Right cardiac atrium (tissue), 5 donors: ENCODE results near the gene MYO18B. TPM values are rescaled to one million over a fixed set of nuclear protein-coding genes. Genes with fewer than 3 reads are reported as not detected.

Experiments
- ATAC-seq, 2 donors: fragments of 200-7000 bp; cut with Tn5 transposase; one replicate each; pipeline versions ENCODE4 v1.8.0 to v1.9.1; 2020; ENCODE audit warnings: moderate library complexity in 2 of 2, mild to moderate bottlenecking in 1 of 2
- DNase-seq, 3 donors: peaks; one replicate each; pipeline ENCODE4 v3.0.0-alpha.2; 2020
- H3K27ac ChIP-seq: one replicate; pipeline ENCODE4 v1.5.1; 2013; ENCODE audit warnings: mild to moderate bottlenecking, low read length, control low read depth, moderate library complexity
- H3K27me3 ChIP-seq: one replicate; pipeline ENCODE4 v1.6.1; 2013; ENCODE audit not compliant: control insufficient read depth, insufficient read depth
- H3K4me1 ChIP-seq: one replicate; pipeline ENCODE4 v1.6.1; 2013; ENCODE audit warnings: low read length; ENCODE audit not compliant: control insufficient read depth, insufficient read depth
- H3K4me3 ChIP-seq: one replicate; pipeline ENCODE4 v1.5.1; 2013; ENCODE audit warnings: low read length, control low read depth
- H3K9me3 ChIP-seq: one replicate; pipeline ENCODE4 v1.6.1; 2013; ENCODE audit warnings: low read length; ENCODE audit not compliant: control insufficient read depth
- WGBS: extraction: QIAGEN DNeasy Blood & Tissue Kit; methylation state at CpG from one replicate; pipeline ENCODE4 v1.1.7; 2013; 5-methylcytosine and 5-hydroxymethylcytosine counted together
- intact Hi-C, 4 donors: fragments of 100-400 bp; cut with DNase I; formaldehyde crosslinking; loops; one replicate each; pipeline versions ENCODE4 v1.11.0 to v1.14.0; 2022 to 2023
- polyA plus RNA-seq: library from polyadenylated mRNA; stranded (reverse); fragments of 200-250 nt; gene quantifications from one replicate; pipeline ENCODE4 v1.2.3, GENCODE V29; 2013
- total RNA-seq, 4 donors: library from RNA; stranded (reverse); fragmentation: NEBNext Ultra II Directional; extraction: Animal tissue kit (Norgen Biotek cat#: 25700); gene quantifications; one replicate each; pipeline ENCODE4 v1.2.1, GENCODE V29; 2021
- donor health status: healthy with polysubstance abuse.
- donor health status: DM: no; HTN: yes; CAD: no.
- donor health status: DM: no; HTN: no; CAD: no.
- donor health status: DM: no; HTN: yes; CAD: no; lungs with severe emphysema.
- donor health status: DM: yes; HTN: yes; CAD: no.

The MYO18B gene
- total and polyA plus RNA-seq, 5 donors: 74.5 to 184 (median 121) TPM

DNA sequence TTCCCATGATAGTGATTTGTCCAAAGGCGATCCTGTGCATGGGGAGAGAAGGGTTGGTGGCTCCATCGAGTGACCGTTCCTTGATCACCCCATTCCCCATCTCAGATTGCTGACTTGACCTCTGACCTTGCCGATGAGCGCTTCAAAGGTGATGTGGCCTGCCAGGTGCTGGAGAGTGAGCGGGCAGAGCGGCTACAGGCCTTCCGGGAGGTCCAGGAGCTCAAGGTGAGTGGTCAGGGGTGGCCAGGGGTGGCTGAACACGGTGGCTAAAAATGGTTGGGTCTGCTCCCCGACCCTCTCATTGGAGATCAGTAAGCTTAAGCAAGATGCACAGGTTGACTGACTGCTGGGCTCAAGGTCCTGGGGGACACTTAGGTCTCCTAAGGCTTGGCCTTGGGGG, 148.7 kb downstream of the MYO18B start:
- no peaks in the 10 kb centered on the region for H3K9me3 ChIP-seq
- no peak overlapping the region for H3K27ac ChIP-seq
- no peaks in the 10 kb centered on the region for H3K4me1 ChIP-seq
- no peak overlapping the region for H3K4me3 ChIP-seq
- H3K27me3 ChIP-seq: no peaks in the 10 kb centered on the region
- 87% methylated on average over 10 of the region's 10 CpGs for WGBS
- DNase-seq (no peak), ATAC-seq (no peak)
- intact Hi-C loops: no loop called here

DNA sequence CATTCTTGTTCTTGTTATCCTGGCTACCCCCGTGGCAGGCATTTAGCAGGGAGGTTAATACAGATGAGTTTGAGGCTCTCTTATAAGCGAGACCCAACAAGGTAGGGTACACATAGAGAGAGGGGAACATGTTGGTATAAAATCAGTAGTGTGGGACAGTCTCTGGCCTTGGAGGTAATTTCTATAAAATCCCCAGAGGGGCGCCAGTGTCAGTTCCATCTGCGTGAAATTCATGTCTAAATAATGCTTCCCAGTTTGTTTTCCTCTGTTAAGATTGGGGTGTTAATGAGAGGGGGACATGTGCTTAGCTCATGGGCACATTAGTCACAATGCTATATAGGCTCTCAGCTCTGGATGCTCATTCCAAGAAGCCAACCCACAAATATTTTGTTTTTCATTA, 150.7 kb downstream of the MYO18B start:
- ATAC-seq: no peak
- Histone ChIP-seq H3K4me3 (no peak overlapping the region), H3K27me3 (no peaks in the 10 kb centered on the region), H3K9me3 (no peaks in the 10 kb centered on the region), H3K27ac (no peak overlapping the region), H3K4me1 (no peaks in the 10 kb centered on the region)
- intact Hi-C loops: no loop called here
- no peak for DNase-seq
- WGBS: 55% methylated on average over 4 of the region's 4 CpGs

DNA sequence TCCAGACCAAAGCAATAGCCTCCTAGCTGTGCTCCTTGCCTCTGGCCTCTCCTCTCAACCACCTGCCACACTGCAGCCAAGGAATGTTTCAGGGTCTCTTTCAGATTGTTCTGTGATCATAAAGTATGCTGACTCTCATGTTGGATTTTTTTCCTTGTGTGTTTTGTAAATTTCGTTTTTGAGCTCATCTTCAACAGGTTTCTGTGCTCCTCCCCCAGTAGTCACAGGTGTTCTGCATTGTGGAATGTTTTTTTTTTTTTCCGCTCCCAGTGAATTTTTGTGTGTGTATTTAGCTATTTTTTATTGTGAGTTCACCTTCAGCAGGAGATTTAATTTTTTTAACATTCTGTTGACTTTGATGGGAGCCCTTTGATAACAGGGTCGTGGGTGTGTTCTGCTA, 153.7 kb downstream of the MYO18B start:
- Histone ChIP-seq H3K9me3 (no peaks in the 10 kb centered on the region), H3K27ac (no peak overlapping the region), H3K27me3 (no peaks in the 10 kb centered on the region), H3K4me1 (no peaks in the 10 kb centered on the region), H3K4me3 (no peak overlapping the region)
- WGBS: 62% methylated on average over 3 of the region's 3 CpGs
- intact Hi-C loops: no loop called here
- ATAC-seq (no peak), DNase-seq (no peak)

DNA sequence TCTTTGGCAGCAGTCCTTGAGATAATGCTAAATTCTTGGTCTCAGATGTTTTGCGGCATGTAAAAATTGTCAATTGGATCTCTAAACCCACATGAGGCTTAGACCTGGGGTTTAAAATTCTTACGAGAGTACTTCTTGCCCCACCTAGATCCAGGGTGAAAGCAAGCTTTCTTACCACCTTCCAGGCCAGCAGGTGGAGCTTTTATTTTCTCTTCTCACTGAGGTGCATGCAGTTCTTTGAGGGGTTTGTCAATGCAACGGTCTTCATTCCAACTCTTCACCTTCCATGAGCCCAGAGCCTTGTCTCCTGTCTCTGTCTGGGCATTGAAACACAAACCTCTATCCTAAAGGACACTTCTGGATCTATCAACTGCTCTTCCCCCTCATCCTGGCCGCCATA, 154.1 kb downstream of the MYO18B start:
- WGBS: 70% methylated on average over 4 of the region's 4 CpGs
- H3K9me3 ChIP-seq: no peaks in the 10 kb centered on the region
- intact Hi-C loops: no loop called here
- no peak overlapping the region for H3K4me3 ChIP-seq
- H3K27ac ChIP-seq: no peak overlapping the region
- H3K4me1 ChIP-seq: no peaks in the 10 kb centered on the region
- no peak for ATAC-seq
- no peaks in the 10 kb centered on the region for H3K27me3 ChIP-seq
- no peak for DNase-seq

DNA sequence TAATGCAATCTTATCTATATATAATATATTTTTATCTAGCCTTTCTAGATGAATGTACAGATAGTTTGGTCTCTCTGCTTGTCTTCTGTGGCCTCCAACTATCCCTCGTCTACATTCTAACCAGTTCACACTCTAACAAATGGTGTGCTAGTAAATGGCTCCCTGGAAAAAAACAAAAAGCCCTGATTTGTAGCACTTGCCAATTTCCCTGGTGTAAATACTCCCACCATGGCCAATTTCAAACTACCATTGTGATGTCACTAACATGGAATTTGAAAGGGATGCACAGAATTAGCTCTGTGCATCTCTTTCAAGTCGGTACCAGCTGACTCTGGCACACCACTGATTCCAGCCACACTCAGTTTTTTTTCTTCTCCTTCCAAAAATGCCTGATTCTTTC, 154.6 kb downstream of the MYO18B start:
- Histone ChIP-seq H3K4me3 (no peak overlapping the region), H3K27ac (no peak overlapping the region), H3K4me1 (no peaks in the 10 kb centered on the region), H3K9me3 (no peaks in the 10 kb centered on the region), H3K27me3 (no peaks in the 10 kb centered on the region)
- intact Hi-C loops: no loop called here
- DNase-seq: no peak
- ATAC-seq: no peak
- WGBS: 62% methylated on average over 2 of the region's 2 CpGs

DNA sequence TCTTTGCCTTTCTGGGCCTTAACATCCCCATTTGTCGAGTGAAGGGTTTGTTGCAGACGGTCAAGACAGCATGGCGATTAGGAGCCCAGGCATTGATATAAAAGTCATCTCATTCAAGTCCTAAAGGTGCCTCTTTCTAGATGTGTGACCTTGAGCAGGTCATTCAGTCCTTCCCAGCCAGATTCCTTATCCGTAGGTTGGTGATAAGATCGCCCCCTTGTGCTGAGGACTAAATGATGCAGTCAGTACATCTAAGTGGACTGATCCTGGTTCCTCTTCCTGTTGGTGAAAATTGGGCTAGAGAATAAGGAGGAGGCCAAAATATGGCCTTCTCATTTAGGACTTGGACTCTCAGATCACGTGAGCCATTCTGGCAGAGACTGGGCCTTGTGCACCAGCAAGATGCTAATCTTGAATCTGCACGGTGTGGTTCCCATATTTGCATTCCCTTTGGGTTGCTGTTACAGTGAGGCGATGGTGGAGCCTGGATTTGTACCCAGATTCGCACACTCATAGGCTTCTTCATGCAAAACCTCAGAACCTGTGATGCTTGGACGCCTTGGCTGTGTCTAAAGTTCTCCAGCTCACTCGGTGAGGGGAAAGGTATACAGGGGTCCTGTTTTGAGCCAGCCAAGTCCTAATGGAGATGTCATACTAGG, 156.8 kb downstream of the MYO18B start:
- 62% methylated on average over 11 of the region's 11 CpGs for WGBS
- Histone ChIP-seq H3K4me1 (no peaks in the 10 kb centered on the region), H3K4me3 (no peak overlapping the region), H3K27ac (no peak overlapping the region), H3K27me3 (no peaks in the 10 kb centered on the region), H3K9me3 (no peaks in the 10 kb centered on the region)
- intact Hi-C loops: no loop called here
- no peak for ATAC-seq
- DNase-seq: no peak

DNA sequence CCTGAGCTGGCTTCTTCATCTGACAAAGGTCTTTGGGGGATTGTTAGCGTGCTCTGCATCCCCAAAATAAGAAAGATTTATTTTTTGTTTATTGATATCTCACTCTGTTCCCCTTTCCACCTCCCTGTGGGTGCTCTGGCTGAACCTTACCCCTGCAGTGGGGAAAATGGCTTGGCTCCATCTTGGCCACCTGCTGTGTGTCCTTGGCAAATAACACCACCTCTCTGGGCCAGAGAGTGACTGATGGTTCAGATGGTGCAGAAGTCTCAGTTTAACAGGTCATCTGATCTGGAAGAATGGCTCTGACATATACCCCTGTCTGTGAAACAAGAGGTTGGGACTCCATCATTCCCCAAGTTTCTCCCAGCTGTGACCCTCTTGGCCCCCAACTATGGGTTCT, 157.6 kb downstream of the MYO18B start:
- Histone ChIP-seq H3K27me3 (no peaks in the 10 kb centered on the region), H3K4me1 (no peaks in the 10 kb centered on the region), H3K27ac (no peak overlapping the region), H3K4me3 (no peak overlapping the region), H3K9me3 (no peaks in the 10 kb centered on the region)
- intact Hi-C loops: no loop called here
- no peak for DNase-seq
- no peak for ATAC-seq
- WGBS: 78% methylated on average over 1 of the region's 1 CpG

DNA sequence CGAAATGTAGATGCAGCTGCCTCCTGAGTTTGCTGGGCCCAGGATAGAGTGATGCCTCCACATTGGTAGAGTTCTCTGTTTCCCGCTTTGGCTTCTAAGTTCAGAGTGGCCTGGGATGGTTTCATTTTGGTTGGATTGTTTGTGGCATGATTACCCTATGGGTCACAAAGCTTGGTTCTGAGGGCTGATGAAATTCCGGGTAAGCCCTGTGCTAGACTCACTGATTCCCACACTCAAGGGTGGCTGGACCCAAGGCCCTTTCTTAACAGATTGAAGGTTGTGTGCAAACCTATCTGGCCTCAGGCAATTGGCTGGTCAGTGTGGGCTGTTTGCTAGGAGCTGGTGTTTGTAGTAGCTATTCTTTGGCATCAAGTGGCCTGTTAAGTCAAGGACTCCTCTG, 158.4 kb downstream of the MYO18B start:
- Histone ChIP-seq H3K27me3 (no peaks in the 10 kb centered on the region), H3K9me3 (no peaks in the 10 kb centered on the region), H3K27ac (no peak overlapping the region), H3K4me3 (no peak overlapping the region), H3K4me1 (no peaks in the 10 kb centered on the region)
- no peak for ATAC-seq
- no peak for DNase-seq
- 91% methylated on average over 3 of the region's 3 CpGs for WGBS
- intact Hi-C loops: no loop called here

DNA sequence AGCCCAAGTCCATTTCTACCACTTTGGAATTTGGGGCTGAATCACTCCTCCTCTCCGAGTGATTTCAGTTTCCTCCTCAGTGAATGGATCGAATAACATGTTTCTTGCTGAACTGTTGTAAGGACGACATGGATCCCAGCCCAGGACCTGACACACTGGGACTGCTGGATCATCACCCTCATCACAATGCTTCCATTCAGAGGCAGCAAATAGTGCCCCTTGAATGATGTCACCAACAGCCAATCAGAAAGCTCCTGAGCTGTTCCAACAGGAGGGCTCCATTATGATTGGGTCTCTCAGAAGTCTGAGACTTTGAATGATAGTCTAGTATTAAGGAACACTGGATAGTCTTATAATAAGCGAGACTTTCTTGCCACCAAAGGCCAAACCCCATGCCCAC, 158.9 kb downstream of the MYO18B start:
- H3K27ac ChIP-seq: no peak overlapping the region
- DNase-seq: no peak

DNA sequence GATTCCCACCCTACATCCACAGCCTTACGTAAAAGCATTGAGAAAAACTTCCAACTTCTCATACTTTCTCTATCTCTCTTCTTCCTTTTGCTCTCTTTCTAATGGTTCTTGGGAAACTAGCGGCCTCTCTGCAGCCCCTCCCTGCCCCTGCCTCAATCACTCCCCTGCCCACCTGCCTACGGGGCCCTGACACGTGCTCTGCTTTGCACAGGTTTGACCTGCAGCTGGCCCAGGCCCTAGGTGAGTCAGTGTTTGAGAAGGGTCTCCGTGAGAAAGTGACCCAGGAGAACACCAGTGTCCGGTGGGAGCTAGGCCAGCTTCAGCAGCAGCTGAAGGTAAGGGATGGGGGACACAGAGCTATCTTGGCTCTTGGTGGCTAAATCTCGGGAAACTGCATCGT, 160.4 kb downstream of the MYO18B start:
- intact Hi-C loops: no loop called here
- ATAC-seq (no peak), DNase-seq (no peak)
- Histone ChIP-seq H3K27ac (no peak overlapping the region), H3K4me1 (no peaks in the 10 kb centered on the region), H3K9me3 (no peaks in the 10 kb centered on the region), H3K27me3 (no peaks in the 10 kb centered on the region), H3K4me3 (no peak overlapping the region)
- 73% methylated on average over 8 of the region's 8 CpGs for WGBS

More for the DNA sequence above, 158.9 kb downstream of the MYO18B start:
- no peaks in the 10 kb centered on the region for H3K9me3 ChIP-seq
- H3K4me3 ChIP-seq: no peak overlapping the region
- peak; percentile 13 to 56 for ATAC-seq
- H3K27me3 ChIP-seq: no peaks in the 10 kb centered on the region
- WGBS: 59% methylated on average over 4 of the region's 4 CpGs
- no peaks in the 10 kb centered on the region for H3K4me1 ChIP-seq
- intact Hi-C loops: no loop called here

DNA sequence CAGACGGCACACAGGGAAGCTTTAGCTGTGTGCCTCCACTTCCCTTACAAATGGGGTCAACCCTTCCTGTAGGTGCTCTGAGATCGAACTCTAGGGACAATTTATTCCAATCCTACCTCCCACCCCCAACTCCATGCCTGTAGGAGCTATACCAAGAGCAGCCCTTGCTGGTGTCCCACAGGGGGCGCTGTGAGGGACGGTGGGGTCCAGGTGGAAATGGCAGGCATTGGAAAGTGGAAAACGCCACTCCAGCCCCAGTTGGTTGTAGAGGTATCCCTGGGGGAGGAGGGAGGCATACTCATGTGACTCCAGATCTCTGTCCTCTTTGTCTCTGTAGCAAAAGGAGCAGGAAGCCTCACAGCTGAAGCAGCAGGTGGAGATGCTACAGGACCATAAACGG, 161.3 kb downstream of the MYO18B start:
- ATAC-seq (no peak), DNase-seq (no peak)
- Histone ChIP-seq H3K4me1 (no peaks in the 10 kb centered on the region), H3K9me3 (no peaks in the 10 kb centered on the region), H3K27me3 (no peaks in the 10 kb centered on the region), H3K4me3 (no peak overlapping the region), H3K27ac (no peak overlapping the region)
- 47% methylated on average over 6 of the region's 6 CpGs for WGBS
- intact Hi-C loops: no loop called here

DNA sequence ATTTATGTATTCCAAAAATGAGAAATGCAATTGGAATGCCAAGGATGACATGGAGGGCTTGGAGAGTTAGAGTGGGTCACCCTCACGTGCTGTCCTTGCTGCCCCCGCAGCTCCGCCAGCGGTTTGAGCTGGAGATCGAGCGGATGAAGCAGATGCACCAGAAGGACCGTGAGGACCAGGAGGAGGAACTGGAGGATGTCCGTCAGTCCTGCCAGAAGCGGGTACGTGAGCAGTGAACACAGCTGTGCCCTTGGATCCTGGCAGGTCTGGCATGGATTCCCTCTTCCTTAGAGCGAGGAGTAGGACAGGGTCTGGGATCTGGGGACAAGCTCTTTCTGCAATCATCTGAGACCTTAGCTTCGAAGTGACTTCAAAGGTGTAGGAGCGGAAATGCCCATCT, 166.2 kb downstream of the MYO18B start:
- intact Hi-C loops: no loop called here
- DNase-seq: no peak
- WGBS: 85% methylated on average over 13 of the region's 13 CpGs
- Histone ChIP-seq H3K9me3 (no peaks in the 10 kb centered on the region), H3K4me3 (no peak overlapping the region), H3K4me1 (no peaks in the 10 kb centered on the region), H3K27ac (no peak overlapping the region), H3K27me3 (no peaks in the 10 kb centered on the region)
- ATAC-seq: no peak
